ENCODE results near the gene GNG8.

GNG8 gene

GRCh38 chr19:46616631-46617322 lies 19.2 kb downstream of the GNG8 start:
- peak in 3 of 6 experiments; percentile 40 to 57 (median 43) for DNase-seq

- DNase-seq = no peak
Observed at GRCh38 chr19:46615966-46616365, 20.0 kb downstream of the GNG8 start.

- peak; percentile 55 to 80 (median 74) for DNase-seq
Observed at GRCh38 chr19:46614114-46614722, 21.8 kb downstream of the GNG8 start.

GRCh38 chr19:46613525-46613924 lies 22.5 kb downstream of the GNG8 start:
- DNase-seq = no peak

GRCh38 chr19:46611776-46612175 lies 24.2 kb downstream of the GNG8 start:
- DNase-seq = peak in 1 of 6 experiments; percentile 55

DNA sequence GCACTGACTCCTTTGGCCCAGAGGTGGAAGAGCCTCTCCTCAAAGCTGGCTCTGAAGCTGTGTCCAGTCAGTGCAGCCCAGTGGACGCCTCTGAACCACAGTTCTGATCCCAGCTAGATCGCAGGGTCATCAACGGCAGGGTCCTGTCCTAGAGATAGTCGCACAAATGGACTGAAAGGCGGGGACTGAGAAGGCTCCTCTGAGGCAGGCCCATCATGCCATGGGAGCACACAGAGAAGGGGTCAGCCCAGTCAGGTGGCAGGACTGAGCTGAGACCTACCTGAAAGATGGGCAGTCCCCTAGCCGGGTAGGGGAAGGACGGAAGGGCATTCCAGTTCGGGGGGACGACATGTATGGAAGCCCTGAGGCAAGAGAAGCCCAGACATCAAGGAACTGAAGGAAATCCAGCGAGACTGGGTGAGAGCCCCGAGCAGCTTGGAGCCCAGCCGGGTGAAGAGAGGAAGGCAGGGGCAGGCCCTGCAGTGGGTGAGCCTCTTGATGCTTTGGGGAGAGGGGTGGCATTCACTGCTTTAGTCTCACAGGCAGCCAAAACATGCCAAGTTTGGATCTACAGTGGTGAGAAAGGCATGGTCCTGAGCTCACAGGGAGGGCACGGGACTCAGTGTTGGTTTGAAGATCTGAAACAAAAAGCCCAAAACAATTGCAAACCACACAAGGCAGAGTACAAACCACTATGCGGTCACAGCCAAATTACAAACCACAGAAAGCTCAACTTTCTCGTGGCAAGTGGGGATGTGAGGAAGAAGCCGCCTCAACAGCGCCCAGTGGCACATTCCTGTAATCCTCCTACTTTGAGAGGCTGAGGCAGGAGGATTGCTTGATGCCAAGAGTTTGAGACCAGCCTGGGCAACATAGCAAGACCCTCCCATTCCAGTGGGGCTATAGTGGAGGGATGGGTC lies 24.9 kb downstream of the GNG8 start:
- DNase-seq = peak in 5 of 6 experiments; percentile 18 to 48 (median 30)

- DNase-seq = no peak
Observed at GRCh38 chr19:46610413-46610775, 25.6 kb downstream of the GNG8 start.

- DNase-seq = no peak
Observed at GRCh38 chr19:46609511-46610412, 26.2 kb downstream of the GNG8 start.

DNA sequence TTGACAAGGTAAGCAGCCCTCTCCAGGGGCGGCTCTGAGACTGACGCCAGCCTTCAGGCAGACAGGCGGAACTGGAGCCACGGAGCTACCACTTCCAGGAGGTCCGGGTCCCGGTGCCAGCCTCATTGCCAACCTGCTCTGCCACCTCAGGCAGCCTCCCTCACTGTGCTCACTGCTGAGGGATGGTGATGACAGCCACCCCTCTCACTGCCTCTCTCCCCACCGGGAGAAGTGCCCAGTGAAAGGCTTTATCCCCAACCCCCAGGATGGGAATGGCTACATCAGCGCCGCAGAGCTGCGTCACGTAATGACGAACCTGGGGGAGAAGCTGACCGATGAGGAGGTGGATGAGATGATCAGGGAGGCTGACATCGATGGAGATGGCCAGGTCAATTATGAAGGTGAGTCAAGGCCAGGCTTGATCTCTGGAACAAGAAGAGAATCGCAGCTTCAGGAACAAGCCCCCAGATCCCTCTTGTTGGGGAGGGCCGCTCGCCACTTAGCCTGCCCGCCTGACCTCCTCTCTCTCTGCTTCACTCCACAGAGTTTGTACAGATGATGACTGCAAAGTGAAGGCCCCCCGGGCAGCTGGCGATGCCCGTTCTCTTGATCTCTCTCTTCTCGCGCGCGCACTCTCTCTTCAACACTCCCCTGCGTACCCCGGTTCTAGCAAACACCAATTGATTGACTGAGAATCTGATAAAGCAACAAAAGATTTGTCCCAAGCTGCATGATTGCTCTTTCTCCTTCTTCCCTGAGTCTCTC lies 27.2 kb downstream of the GNG8 start:
- no peak for DNase-seq

- no peak for DNase-seq
Observed at GRCh38 chr19:46608178-46608577, 27.8 kb downstream of the GNG8 start.

DNA sequence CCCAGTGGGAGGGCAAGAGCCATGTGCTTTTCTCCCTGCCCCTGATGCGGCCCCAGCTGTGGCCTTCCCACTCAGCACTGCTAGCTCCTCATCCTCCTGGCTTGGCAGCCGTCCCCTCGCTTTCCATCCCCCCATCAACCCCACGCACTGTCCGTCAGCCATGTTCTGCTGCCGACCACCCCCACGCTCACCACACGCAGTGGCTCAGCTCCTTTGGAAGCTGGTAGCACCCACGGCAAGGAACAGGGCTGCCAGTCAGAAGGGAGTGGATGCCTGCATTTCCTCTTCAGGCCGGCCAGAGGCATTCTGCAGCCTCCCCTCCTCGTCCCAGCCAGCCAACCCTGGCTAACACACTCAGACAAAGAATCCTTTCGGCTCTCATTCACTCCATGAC lies 28.6 kb downstream of the GNG8 start:
- DNase-seq = no peak

- DNase-seq = no peak
Observed at GRCh38 chr19:46606681-46607447, 29.1 kb downstream of the GNG8 start.

DNA sequence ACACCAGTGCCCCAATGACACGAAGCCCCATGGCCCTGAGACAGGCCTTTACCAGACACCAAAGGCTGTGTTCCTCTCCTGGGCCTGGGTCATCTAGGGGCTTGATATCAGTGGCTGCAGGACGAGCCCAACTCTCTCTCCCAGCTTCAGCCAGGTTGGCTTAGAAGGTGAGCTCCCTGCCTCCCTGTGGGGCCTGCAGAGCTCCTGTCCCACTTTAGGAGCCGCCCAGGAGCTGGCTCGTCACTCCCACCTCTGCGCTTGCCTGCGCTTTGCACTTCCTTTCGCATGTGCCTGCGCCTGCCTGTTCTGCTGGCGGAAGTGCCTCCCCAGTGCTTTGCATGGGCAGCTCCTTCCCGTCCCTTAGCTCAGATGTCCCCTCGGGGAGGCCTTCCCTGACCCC lies 30.0 kb downstream of the GNG8 start:
- no peak for DNase-seq

DNA sequence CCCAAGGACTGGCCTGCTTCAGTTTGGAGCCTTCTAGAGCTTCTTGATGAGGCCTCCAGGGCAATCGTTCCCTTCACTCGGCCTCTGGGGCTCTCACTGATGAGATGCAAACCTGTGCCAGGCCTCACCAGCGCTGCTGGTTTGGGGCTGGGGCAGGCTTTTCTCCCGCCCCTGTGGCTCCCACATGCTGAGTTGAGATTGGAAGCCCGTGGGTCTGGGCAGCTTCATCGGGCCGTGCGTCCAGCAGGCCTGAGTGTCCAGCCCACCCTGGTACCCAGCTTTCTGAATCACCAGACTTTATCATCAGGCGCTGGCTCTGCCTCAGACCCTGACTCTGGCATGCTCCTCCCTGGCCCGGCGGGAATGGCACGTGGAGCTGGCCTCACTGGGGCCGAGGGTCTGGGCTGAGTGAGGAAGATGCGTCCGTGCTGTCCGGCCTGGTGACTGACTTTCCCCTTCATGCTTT lies 30.6 kb downstream of the GNG8 start:
- DNase-seq = no peak

- DNase-seq = no peak
Observed at GRCh38 chr19:46604781-46605355, 31.1 kb downstream of the GNG8 start.

DNA sequence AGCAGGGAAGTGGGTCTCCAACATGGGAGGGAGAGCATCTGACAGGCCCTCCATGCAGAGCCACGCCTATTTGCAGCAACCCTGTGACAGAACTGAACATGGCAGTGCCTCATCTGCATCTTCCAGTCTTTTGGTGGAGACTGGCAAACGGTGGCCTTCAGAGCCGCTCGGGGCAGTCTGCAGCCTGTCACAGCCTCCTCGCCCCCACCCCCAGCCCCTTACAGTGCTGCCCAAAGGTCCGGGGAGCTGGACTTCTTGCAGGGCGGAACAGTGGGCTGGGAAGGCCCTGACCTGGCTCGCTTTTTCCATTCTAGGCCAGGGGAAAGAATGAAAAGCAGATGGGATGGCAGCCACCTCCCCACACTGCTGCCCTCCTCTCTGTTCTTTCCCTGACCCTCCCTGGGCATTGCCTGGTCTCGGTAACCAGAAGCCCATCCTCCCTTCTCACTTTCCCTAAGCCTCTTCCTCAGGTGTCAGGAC lies 32.2 kb downstream of the GNG8 start:
- DNase-seq = no peak

- DNase-seq = no peak
Observed at GRCh38 chr19:46603195-46603637, 32.8 kb downstream of the GNG8 start.

DNA sequence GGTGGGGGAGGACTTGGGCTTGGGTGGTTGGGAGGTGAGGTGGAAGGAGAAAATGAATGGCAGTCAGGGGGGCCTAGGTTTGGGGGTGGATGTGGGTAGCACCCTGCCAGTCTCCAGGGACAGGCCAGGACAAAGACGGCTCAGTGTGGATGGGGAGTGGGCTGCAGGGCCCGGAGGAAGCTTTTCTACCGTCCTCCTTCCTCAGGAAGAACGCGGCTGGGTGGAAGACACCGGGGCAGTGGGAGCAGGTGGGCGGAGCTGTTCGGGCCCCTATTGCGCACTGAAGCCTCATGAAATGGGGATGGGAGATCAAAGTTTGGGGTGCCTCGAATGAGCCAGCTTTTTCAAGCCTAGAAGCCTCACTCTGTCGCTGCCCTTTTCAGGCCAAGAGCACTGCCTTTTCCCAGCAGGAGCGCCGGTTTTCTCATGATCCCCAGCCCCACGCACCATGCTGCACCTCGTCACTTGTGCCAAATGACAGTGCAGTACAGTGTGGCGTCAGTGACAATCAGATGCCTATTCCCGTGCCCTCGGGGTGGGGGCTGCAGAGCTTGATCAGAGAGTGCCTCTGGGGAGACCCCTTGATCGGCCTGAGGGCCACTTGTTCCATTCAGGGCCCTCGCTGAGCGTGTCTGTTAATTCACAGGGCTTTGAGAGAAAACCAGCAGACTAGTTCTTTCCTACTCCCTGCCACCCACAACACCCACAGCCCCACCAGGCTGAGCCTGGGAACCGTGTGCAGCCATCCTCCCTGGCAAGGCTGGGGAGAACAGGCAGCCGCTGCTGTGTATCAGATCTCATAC lies 33.4 kb downstream of the GNG8 start:
- DNase-seq = peak in 1 of 6 experiments; percentile 17
